ENCODE measurements around the gene ALKBH6.
"Not testable (repeated sequence)": the region's sequence is repeated elsewhere in the genome, so short reads cannot be mapped to it uniquely, and the experiment has no call there.

Gene ALKBH6

GRCh38 chr19:36014012-36014924 is at the start of gene ALKBH6:
TSS of gene ALKBH6 (minus strand) at chr19:36014213. CDS start at chr19:36013397, 816 bp downstream.
- DNase-seq = peak; percentile 99

GRCh38 chr19:36061367-36061766 is 47.4 kb upstream of the ALKBH6 start:
- no peak for DNase-seq

- DNase-seq = no peak
Observed at GRCh38 chr19:36060430-36060829, 46.4 kb upstream of the ALKBH6 start.

- DNase-seq = no peak
Observed at GRCh38 chr19:36059180-36059910, 45.3 kb upstream of the ALKBH6 start.

GRCh38 chr19:36058481-36059179 is 44.6 kb upstream of the ALKBH6 start:
- DNase-seq = no peak

- peak; percentile 93 for DNase-seq
Observed at GRCh38 chr19:36054733-36055686, 41.0 kb upstream of the ALKBH6 start, which contains the start of gene WDR62. TSS of gene WDR62 (plus strand) at chr19:36054897. CDS start at chr19:36054972, 75 bp downstream.

- peak; percentile 95 for DNase-seq
Observed at GRCh38 chr19:36054119-36054732, 40.2 kb upstream of the ALKBH6 start, which contains the start of gene THAP8. TSS of gene THAP8 (minus strand) at chr19:36054285. CDS start at chr19:36054217, 68 bp downstream.

- DNase-seq = no peak
Observed at GRCh38 chr19:36051637-36052036, 37.6 kb upstream of the ALKBH6 start.

- DNase-seq = no peak
Observed at GRCh38 chr19:36051236-36051635, 37.2 kb upstream of the ALKBH6 start.

GRCh38 chr19:36049080-36049698 is 35.2 kb upstream of the ALKBH6 start:
- DNase-seq = no peak

GRCh38 chr19:36047835-36048234 is 33.8 kb upstream of the ALKBH6 start:
- DNase-seq = no peak

GRCh38 chr19:36046443-36047050 is 32.5 kb upstream of the ALKBH6 start:
- DNase-seq = no peak

GRCh38 chr19:36043952-36044351 is 29.9 kb upstream of the ALKBH6 start:
- no peak for DNase-seq

GRCh38 chr19:36041831-36042230 is 27.8 kb upstream of the ALKBH6 start:
- DNase-seq = no peak

- not testable (repeated sequence) for DNase-seq
Observed at GRCh38 chr19:36041092-36041491, 27.1 kb upstream of the ALKBH6 start.

GRCh38 chr19:36040495-36040894 is 26.5 kb upstream of the ALKBH6 start:
- DNase-seq = no peak

GRCh38 chr19:36032251-36033104 is 18.5 kb upstream of the ALKBH6 start, which contains the start of gene CLIP3:
TSS of gene CLIP3 (minus strand) at chr19:36032873. CDS start at chr19:36032357, 516 bp downstream.
- no peak for DNase-seq

GRCh38 chr19:36031308-36031707 is 17.3 kb upstream of the ALKBH6 start:
- DNase-seq = no peak
